GM21737 (cell line): ENCODE results near the gene YOD1.

ENCODE experiments used
- ATAC-seq: cut with Tn5 transposase; IDR thresholded peaks from one replicate; pipeline ENCODE4 v1.9.1; 2021; ENCODE audit warnings: mild to moderate bottlenecking, moderate library complexity; ENCODE audit not compliant: unreplicated experiment

YOD1 gene

GRCh38 chr1:207013321-207014085, 37.5 kb downstream of the YOD1 start:
- no peak for ATAC-seq

- ATAC-seq: no peak
Measured at GRCh38 chr1:207010726-207011125, 40.3 kb downstream of the YOD1 start.

DNA sequence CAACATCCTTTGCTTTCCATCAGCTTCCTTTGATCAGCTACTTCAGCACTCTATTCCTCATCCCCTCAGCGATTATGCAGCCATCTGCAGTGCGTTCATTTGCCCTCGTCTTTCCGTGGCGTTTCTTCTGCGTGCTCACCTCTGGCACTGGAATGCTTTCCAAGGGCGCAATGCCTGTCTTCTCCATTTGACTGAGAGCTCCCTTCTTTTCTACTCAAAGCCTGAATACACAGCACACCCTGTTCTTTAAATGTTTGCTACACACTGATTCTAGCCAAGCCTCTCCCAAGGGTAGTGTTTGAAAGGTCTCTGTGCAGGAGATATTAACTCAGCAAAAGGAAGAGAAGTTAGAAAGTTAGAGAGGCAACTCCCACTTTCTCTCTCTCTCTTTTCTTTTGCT, 41.1 kb downstream of the YOD1 start:
- no peak for ATAC-seq

GRCh38 chr1:207009182-207009850, 41.7 kb downstream of the YOD1 start:
- no peak for ATAC-seq

GRCh38 chr1:207007352-207008033, 43.5 kb downstream of the YOD1 start:
- no peak for ATAC-seq

GRCh38 chr1:207006914-207007313, 44.1 kb downstream of the YOD1 start:
- no peak for ATAC-seq

- no peak for ATAC-seq
Measured at GRCh38 chr1:207006083-207006482, 44.9 kb downstream of the YOD1 start.

DNA sequence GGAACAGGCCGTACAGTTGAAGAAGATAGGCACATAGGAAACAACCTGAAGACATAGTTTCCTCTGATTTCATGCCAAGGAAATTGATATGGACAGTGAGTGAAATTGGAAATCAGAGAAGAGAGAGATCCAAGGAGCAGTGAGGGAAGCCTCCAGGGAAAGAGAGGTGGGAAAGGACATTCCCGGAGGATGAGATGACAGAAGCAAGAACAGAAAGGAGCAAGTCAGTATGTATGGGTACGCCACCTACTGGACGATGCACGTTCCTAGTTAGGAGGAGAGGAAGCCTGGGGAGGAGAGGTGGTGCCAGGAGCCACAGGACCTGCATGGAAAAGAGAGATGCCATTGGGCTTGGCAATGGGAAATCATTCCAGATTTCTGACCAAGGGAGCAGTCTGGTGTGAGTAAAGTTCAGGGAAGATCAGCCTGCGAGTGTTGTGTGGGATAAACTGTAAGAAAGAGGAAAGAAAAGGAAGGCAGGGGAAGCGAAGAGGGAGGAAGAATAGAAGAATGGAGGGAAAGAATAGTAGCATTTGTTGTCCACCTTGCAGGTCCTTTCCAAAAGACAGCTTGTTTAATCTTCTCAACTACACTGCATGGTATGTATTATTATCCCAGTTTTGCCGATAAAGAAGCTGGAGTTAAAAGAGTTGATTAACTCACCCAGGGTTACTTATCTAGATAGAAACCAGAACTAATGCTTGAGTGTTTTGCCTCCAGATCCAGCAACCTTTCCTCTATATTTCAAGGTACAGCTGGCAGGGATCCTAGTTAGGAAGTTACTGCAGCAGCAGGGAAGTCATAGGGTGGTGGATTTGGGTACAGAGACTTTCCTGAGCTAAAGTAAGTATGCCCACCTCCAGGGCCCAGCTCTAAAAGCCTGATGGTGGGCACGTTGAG, 45.8 kb downstream of the YOD1 start:
- ATAC-seq: no peak

GRCh38 chr1:207003210-207003609, 47.8 kb downstream of the YOD1 start:
- no peak for ATAC-seq

DNA sequence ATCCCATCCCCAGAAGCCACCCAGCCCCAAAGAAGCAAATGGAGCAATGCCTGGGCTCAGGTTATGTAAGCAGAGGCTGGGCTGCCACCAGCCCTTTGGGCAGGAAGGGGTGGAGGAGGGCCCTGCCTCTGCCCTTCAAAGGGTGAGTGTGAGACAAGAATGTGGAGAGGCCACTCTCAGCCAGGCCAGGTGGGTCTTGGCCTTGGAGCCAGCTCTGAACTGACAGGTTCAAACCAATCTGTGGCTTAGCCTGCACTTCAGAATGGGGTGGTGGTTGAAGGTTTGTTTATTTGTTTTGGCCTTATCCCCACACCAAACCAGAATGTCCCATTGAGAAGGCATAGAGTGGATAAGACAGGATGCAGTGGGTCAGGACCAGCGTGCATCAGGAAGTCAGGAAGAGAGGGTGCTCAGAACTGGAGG, 48.3 kb downstream of the YOD1 start:
- ATAC-seq: no peak

DNA sequence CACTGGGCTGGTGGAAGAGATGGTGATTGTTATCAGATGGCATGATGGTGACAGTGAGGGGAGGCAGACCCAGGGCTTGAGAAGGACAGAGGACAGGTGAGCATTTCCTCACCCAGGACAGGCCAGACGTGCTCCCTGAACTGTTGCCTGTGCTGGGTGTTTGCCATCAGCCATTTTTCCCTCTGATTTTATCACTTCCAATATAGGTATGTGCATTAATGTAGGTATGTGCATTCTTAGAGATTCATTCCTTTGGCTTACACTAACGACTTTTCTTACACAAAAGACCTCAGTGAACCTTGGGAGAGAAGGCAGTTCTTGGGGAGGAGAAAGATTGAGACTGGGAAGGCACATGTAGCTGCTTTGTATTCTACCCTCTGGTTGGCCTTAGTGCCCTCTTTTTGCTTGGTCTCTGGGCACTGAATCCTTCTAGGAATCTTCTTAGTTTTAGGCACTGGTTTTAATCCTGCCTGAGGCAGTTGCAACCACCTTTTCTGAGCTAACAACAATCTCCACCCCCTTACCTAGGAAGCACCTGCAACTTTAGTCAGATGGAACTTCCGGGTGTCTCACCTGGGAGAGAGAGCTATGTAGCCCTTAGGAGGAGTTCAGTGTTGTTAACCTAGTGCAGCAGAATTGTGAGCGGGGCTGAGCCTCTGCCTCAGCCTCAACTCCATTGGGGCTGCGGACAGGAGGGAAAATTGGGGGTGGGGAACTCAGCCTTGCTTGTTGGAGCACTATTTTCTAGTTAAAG, 49.3 kb downstream of the YOD1 start:
- no peak for ATAC-seq

DNA sequence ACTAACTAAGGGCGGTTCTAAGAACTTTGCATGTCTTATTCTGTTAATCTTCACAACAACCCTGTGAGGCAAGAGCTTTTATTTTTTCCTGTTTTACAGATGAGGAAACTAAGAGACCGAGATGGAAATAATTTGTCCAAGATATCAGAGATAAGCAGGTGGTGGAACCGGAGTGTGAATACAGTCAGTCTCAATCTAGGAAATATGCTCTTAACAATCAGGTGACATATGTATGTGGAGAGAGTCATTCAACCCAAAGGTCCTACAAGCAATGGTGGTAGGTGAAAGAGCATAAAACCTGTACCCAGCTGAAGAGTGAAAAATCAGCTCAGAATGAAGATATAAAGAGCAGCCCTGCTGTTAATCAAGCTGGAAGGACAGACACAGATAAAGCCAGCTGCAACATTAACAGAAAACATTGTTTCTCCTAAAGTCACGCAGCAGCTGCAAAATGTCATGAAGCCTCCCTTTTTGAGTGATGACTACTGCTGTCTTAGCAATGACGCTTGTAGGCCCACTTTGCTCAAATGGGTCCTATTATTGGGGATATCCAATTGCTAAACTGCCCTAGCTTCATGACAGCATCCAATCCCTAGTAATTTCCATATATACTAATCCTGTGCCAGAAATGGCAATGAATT, 50.2 kb downstream of the YOD1 start:
- ATAC-seq: no peak

DNA sequence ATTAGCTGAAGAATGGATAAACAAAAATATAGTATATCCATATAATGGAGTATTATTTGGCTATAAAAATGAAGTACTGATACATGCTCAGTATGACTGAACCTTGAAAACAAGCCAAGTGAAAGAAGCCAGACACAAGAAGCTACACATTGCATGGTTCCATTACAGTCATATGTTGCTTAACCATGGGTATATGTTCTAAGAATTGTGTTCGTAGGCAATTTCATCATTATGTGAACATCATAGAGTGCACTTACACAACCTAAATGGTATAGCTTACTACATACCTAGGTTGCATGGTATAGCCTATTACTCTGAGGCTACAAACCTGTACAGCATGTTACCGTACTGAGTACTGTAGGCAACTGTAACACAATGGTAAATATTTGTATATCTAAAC, 52.2 kb downstream of the YOD1 start:
- no peak for ATAC-seq
